Fibroblast of skin of scalp (primary cell): ENCODE results near the gene STARD7.

Experiments used
- DNase-seq: peaks from one replicate; pipeline ENCODE4 v3.0.0-alpha.2; 2013

The STARD7 gene

DNA sequence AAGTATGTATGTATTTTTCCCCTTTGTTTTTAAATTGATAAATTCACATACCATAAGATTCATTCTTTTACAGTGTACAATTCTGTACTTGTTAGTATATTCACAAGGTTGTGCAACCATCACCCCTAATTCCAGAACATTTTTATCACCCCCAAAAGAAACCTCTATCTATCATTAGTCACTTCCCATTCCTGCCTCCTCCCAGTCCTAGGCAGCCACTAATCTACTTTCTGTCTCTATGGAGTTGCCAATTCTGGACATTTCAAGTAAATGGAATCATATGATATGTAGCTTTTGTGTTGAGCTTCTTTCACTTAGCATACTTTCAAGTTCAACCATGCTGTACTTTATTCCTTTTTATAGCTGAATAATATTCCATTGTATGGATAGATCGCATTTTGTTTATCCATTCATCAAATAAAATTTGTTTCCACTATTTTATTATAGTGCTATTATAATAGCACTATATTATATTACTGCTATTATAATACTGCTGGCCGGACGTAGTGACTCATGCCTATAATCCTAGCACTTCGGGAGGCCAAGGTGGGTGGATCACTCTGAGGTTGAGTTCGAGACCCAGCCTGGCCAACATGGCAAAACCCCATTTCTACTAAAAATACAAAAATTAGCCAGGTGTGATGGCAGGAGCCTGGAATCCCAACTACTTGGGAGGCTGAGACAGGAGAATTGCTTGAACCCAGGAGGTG lies 10.9 kb downstream of the STARD7 start:
- DNase-seq = no peak

GRCh38 chr2:96195410-96196066 lies 13.1 kb downstream of the STARD7 start:
- DNase-seq = peak; percentile 39

GRCh38 chr2:96191937-96192670 lies 16.5 kb downstream of the STARD7 start:
- DNase-seq = no peak

DNA sequence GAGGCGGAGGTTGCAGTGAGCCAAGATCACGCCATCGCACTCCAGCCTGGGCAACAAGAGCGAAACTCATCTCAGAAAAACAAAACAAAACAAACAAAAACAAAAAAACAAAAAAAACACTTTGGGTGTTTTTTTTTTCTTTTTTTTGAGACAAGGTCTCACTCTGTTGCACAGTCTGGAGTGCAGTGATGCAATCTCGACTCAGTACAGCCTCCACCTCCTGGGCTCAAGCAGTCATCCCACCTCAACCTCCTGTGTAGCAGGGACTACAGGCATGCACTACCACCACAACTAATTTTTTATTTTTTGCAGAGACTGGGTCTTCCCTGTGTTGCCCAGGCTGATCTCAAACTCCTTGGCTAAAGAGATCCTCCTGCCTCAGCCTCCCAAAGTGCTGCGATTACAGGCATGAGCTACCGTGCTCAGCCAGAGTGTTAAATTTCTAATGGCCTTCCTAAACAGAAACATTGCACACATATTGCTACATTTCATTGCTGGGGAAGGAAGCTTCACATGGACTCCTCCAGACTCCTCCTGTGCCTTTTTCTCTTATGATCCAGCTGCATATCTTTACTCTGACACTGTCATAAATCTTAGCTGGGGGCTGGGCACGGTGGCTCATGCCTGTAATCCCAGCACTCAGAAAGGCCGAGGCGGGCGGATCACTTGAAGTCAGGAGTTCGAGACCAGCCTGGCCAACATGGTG lies 19.7 kb downstream of the STARD7 start:
- no peak for DNase-seq

DNA sequence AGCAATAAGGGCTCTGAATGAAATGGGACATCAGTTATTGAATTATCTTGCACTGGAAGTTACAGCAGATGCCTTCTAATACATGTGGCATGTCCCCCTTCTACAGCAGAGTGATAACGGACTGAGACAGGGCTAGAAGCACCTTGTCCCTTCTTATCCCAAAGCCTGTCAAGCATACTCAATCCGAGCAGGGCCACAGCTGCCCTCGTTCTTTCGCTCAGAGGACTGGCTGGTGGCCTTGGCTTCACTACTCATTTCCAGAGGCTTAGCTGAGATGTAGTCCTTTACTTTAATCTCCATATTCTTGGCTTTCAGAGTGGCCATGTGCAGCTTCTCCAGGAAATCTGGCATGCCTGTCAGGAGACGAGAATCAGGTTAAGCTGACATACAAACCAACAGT lies 22.1 kb downstream of the STARD7 start:
- DNase-seq = no peak

GRCh38 chr2:96185516-96185915 lies 23.1 kb downstream of the STARD7 start:
- no peak for DNase-seq

DNA sequence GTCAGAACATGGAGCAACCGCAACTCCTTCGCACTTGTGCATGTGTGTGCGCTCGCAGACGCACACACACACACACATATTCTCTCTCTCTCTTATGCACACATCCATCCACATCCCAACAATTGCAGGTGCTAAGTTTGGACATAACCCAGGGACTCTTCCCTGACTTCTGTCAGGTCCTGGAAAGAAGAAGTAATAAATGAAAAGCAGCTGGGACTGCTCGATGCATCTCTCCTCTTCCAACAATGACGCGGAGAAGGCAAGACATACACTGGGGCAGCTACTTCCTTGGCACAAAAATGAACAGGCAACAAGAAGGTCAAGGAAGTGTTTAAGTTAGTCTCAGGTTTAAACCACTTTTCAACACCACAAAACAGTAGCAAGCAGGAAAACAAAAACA lies 23.6 kb downstream of the STARD7 start:
- DNase-seq = no peak

DNA sequence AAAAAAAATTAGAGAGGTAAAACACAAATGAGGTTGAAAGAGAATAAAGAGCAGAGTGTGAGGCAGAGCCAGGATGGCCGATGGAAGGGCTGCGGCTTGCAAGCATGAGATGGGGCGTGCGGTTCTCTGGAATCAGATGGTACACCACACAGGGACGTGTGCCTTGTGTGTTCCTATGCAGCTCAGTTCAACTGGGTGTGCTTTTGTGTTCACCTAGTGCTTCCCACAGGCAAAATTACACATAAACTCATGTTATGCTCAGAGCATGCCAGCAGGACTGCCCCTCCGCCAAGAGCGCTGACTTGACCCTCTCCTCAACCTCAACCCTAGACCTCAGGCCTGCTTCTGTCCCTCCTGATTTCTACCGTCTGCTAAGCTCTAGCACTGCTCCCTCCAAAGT lies 24.4 kb downstream of the STARD7 start:
- no peak for DNase-seq

DNA sequence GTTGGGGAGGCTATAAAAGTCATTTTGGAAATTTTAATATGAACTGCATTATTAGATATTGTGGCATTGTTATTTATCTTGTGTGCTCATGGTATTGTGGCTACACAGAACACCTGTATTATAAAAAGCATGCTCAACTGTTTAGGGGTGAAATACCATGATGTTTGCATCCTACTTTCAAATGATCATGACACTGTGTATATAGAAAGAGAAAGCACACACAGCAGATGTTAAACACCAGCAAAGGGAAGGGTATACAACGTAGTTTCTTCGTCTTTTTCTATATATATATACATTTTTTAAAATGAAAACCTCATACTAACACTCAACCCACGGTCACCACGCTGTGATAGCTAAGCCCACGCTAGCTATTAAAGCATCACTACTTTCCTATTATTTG lies 27.1 kb downstream of the STARD7 start:
- no peak for DNase-seq

DNA sequence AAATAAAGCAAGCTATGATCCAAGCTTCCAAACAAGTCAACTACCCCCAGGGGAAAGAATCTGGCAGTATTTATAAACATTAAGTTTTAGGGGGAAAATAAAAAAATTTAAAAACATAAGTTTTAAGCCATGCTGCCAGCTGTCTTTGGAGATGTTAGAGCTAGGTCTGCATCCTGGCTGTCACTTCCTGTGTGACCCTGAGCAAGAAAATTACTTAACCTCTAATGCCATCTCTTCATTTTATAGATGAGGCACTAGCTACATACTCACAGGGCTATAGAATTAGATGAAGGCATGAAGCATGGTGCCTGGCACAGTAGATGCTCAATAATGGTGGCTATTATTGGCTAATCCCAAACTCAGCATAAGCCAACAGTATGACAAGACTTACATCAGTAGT lies 28.1 kb downstream of the STARD7 start:
- DNase-seq = no peak

- DNase-seq = no peak
Measured at GRCh38 chr2:96180002-96180401, 28.6 kb downstream of the STARD7 start.

DNA sequence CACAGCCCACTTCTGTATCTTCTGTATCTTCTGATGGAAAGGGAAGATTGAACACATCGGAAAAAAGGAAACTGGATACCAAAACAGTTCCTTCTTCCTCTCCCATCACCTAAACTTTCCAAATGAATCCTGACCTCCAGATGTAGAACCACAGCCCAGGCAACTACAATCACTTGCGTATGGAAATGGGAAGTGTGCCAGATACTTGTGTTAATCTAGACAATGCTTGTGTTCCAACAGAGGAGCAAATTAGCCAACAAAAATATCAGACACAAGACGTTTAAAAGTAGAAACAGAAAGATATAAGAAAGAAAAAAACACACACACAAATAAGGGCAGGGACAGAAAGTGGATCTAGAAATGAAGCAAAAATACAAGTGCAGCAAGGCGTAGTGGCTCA lies 32.0 kb downstream of the STARD7 start:
- no peak for DNase-seq

GRCh38 chr2:96175951-96176350 lies 32.7 kb downstream of the STARD7 start:
- DNase-seq = peak; percentile 69

GRCh38 chr2:96174251-96175144 lies 34.1 kb downstream of the STARD7 start:
- DNase-seq = peak; percentile 69

- no peak for DNase-seq
Measured at GRCh38 chr2:96171831-96172230, 36.8 kb downstream of the STARD7 start.

GRCh38 chr2:96170626-96171025 lies 38.0 kb downstream of the STARD7 start:
- no peak for DNase-seq

DNA sequence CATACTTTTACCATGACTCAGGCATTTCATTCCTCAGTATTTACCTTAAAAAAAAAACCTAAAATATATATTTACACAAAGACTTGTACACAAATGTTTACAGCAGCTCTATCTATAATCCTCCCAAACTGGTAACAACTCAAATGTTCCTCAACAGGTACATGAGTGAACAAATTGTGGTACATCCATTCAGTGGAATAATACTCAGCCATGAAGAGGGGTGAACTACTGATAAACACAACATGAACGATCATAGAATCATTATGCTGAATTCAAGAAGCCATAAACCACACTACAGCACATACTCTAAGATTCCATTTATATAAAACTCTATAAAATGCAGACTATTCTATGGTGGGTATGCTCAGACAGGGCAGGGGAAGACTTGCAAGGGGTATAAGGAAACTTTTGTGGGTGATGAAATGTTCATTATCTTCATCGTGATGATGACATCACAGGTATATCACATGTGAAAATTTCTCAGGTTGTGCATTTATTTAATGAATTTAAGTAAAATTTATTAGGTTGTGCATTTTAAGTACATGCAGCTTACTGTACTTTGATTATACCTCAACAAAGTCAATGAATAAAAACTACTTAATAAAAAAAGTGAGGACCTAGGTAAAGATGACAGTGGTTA lies 38.6 kb downstream of the STARD7 start:
- no peak for DNase-seq

- no peak for DNase-seq
Measured at GRCh38 chr2:96167407-96168013, 41.1 kb downstream of the STARD7 start.

DNA sequence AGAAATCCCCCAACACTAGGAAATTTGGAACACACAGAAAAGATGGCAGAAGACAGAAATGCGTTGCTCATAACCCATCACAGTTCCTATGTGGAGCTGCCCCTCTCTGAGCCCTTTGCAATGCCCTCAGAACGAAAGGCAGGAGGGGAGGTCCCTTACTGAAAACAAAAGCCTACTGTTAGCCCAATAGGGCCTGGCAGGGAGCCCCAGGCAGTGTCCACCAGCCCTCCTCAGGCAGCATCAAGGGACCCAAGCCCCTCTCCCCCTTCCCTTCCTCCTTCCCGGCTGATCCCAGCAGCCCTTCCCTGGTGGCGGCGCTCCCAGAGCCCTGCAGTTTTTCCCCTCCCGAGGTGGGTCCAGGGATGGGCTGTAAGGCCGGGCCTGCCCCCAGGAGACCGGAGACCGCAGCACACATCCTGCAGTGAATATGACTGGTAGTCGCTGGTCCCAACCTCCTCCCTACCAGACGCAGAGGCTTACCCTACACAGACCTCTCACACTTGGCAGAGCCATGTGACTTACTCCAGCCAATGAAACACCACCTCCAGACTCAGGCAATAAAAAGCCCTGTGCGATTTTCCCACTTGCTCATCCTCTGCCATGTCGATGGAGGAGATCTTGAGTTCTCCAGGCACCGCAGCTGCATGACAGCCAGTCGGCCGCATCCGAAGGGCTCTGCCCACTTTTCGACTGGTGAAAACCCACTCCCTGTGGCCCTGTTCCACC lies 44.0 kb downstream of the STARD7 start:
- DNase-seq = peak; percentile 68

DNA sequence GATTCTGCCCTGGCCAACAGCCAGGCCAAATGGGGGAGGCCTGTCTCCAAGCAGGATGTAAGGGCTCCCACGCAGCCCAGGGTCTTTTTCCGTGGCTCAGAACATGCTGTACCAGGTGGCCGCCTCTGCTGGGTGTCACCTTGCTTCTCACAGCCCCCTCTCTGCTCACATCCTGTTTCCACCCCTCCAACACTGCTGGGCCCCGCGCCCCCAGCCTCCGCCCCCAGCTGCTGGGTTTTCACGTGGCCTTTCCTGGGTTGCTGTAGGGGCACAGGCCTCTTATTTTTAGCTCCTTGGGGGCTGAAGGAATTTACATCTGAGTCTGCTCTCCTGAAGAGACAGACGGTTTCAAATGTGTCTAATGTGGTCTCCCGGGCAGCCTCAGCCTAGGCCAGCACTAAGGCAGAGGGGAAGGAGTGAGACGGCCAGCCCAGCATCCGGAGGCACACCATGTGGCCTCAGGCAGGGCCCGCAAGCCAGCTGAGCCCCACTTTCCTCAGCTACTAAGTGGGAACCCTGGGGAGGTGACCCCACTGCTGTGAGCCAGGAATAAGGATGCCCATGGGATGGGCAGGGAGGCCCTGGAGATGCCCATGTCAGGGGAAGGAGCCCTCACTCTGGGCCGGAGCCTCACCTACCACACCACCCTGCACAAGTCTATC lies 44.7 kb downstream of the STARD7 start:
- peak; percentile 33 for DNase-seq
